Activated T-cell treated with anti-CD3 and anti-CD28 coated beads, Interleukin-2, amount 50 U/mL, for 72 hours (primary cell): Measurements from ENCODE around the gene TBC1D19. TPM values are rescaled to one million over a fixed set of nuclear protein-coding genes. Genes with fewer than 3 reads are reported as not detected.
"Not testable (repeated sequence)": the region's sequence is repeated elsewhere in the genome, so short reads cannot be mapped to it uniquely, and the experiment has no call there.

Experiments used
- ATAC-seq, 2 donors: fragments of 150-1000 bp; cut with Tn5 transposase; replicated peaks in 1 of 2; 2 replicates each; pipeline ENCODE4 v1.10.0; 2021; ENCODE audit warnings: moderate library complexity in 2 of 2, mild to moderate bottlenecking in 1 of 2
- DNase-seq, 2 donors: peaks; one replicate each; pipeline ENCODE4 v3.0.0; 2021 to 2022; ENCODE audit warnings: mixed read lengths in 1 of 2
- H3K27ac Mint-ChIP-seq: one replicate; pipeline ENCODE4 v1.8.0; 2022; ENCODE audit warnings: mild to moderate bottlenecking, moderate library complexity, mixed read lengths
- H3K27me3 Mint-ChIP-seq: one replicate; pipeline ENCODE4 v1.8.0; 2022; ENCODE audit warnings: low read depth, mixed read lengths
- H3K36me3 Mint-ChIP-seq, 2 donors: one replicate each; pipeline ENCODE4 v1.8.0; 2022; ENCODE audit warnings: mixed read lengths in 2 of 2, mild to moderate bottlenecking in 1 of 2; ENCODE audit not compliant: insufficient read depth in 2 of 2
- H3K4me1 Mint-ChIP-seq: one replicate; pipeline ENCODE4 v1.8.0; 2022; ENCODE audit warnings: low read depth, mixed read lengths
- H3K4me3 Mint-ChIP-seq, 2 donors: one replicate each; pipeline ENCODE4 v1.8.0; 2022; ENCODE audit warnings: mild to moderate bottlenecking in 2 of 2, mixed read lengths in 2 of 2, moderate library complexity in 2 of 2
- H3K9me3 Mint-ChIP-seq, 2 donors: one replicate each; pipeline ENCODE4 v1.8.0; 2022; ENCODE audit warnings: mixed read lengths in 2 of 2
- total RNA-seq, 2 donors: library from RNA; stranded (reverse); gene quantifications; one replicate each; pipeline ENCODE4 v1.2.3, GENCODE V29; 2022

The TBC1D19 gene
- total RNA-seq, 2 donors from 2014 or later: 7.6 to 7.9 TPM

- Mint-ChIP-seq H3K9me3 (no peaks in the 10 kb centered on the region), H3K4me1 (peaks cover 20% of the 10 kb centered on the region), H3K36me3 (no peaks in the 10 kb centered on the region), H3K4me3 (no peak overlapping the region), H3K27ac (no peak overlapping the region), H3K27me3 (no peaks in the 10 kb centered on the region)
- no peak for ATAC-seq
- DNase-seq: no peak
Measured at GRCh38 chr4:26611372-26611771, 27.5 kb downstream of the TBC1D19 start.

GRCh38 chr4:26611885-26612284 is 28.0 kb downstream of the TBC1D19 start:
- ATAC-seq: no peak
- Mint-ChIP-seq H3K4me3 (no peak overlapping the region), H3K36me3 (no peaks in the 10 kb centered on the region)

GRCh38 chr4:26613237-26613636 is 29.4 kb downstream of the TBC1D19 start:
- DNase-seq: no peak
- Mint-ChIP-seq H3K27me3 (no peaks in the 10 kb centered on the region), H3K27ac (no peak overlapping the region), H3K9me3 (peaks cover 0 to 2% of the 10 kb centered on the region in 2 donors), H3K4me1 (peaks cover 20% of the 10 kb centered on the region), H3K4me3 (no peak overlapping the region), H3K36me3 (peaks cover 0 to 3% of the 10 kb centered on the region in 2 donors)
- no peak for ATAC-seq

More at GRCh38 chr4:26611885-26612284, 28.0 kb downstream of the TBC1D19 start:
- H3K27me3 Mint-ChIP-seq: no peaks in the 10 kb centered on the region
- no peak for DNase-seq
- no peaks in the 10 kb centered on the region for H3K9me3 Mint-ChIP-seq
- H3K4me1 Mint-ChIP-seq: peaks cover 20% of the 10 kb centered on the region
- peak overlapping the region; percentile 52 for H3K27ac Mint-ChIP-seq

GRCh38 chr4:26613735-26614134 is 29.9 kb downstream of the TBC1D19 start:
- H3K4me3 Mint-ChIP-seq: no peak overlapping the region
- H3K4me1 Mint-ChIP-seq: peaks cover 20% of the 10 kb centered on the region
- H3K36me3 Mint-ChIP-seq: peaks cover 0 to 3% of the 10 kb centered on the region in 2 donors
- H3K27me3 Mint-ChIP-seq: no peaks in the 10 kb centered on the region
- peaks cover 0 to 2% of the 10 kb centered on the region in 2 donors for H3K9me3 Mint-ChIP-seq
- no peak overlapping the region for H3K27ac Mint-ChIP-seq
- no peak for ATAC-seq
- DNase-seq: no peak

- H3K27me3 Mint-ChIP-seq: no peaks in the 10 kb centered on the region
- DNase-seq: no peak
- H3K36me3 Mint-ChIP-seq: peaks cover 0 to 4% of the 10 kb centered on the region in 2 donors
- H3K27ac Mint-ChIP-seq: no peak overlapping the region
- no peak overlapping the region for H3K4me3 Mint-ChIP-seq
- no peaks in the 10 kb centered on the region for H3K4me1 Mint-ChIP-seq
- H3K9me3 Mint-ChIP-seq: peaks cover 0 to 2% of the 10 kb centered on the region in 2 donors
- ATAC-seq: no peak
Measured at GRCh38 chr4:26619784-26620183, 35.9 kb downstream of the TBC1D19 start.

DNA sequence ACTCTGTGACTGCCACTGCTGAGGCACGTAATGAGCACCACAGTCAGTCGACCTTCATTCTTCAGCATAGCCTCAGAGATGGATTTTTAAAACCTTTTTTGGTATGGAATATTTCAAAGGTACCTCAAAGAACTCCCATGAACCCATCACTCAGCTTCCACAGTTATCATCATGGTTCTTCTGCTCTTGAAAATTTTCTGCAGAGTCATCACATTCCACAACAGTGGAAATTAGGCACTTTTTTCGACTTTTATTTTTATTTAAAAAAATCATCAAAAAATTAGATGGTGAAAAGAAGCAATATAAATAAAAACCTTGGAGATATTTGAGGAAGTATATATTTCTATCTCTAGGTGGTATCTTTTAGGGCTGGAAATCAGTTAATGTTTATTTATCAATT is 37.5 kb downstream of the TBC1D19 start:
- DNase-seq (no peak), ATAC-seq (no peak)
- Mint-ChIP-seq H3K27me3 (no peaks in the 10 kb centered on the region), H3K4me1 (no peaks in the 10 kb centered on the region), H3K9me3 (peaks cover 0 to 2% of the 10 kb centered on the region in 2 donors), H3K4me3 (no peak overlapping the region), H3K36me3 (peaks cover 0 to 4% of the 10 kb centered on the region in 2 donors), H3K27ac (no peak overlapping the region)

DNA sequence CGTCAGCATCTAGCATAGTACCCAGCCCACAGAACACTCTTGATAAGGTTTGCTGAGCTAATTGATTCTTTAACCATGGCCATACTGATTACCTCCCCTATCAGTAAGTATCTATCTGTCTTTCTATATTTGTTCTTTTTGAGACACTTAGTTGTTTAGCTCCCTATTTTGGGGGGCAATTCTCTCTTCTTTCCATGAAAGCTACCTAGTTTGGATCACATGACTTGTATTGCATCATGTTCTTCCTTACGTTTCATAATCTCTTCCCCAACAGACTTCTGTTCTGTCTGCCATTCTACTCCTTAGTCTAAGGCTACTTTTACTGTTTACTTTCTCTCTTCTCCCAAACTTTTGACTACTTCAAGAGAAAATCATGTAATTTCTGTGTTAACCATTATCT is 39.0 kb downstream of the TBC1D19 start:
- DNase-seq: no peak
- peaks cover 2 to 5% of the 10 kb centered on the region in 2 donors for H3K36me3 Mint-ChIP-seq
- peak overlapping the region; percentile 70 for H3K27ac Mint-ChIP-seq
- peaks cover 0 to 2% of the 10 kb centered on the region in 2 donors for H3K9me3 Mint-ChIP-seq
- no peaks in the 10 kb centered on the region for H3K27me3 Mint-ChIP-seq
- H3K4me3 Mint-ChIP-seq: no peak overlapping the region
- ATAC-seq: no peak
- no peaks in the 10 kb centered on the region for H3K4me1 Mint-ChIP-seq

- H3K27ac Mint-ChIP-seq, H3K9me3 Mint-ChIP-seq, H3K4me1 Mint-ChIP-seq, ATAC-seq, H3K4me3 Mint-ChIP-seq, DNase-seq, H3K36me3 Mint-ChIP-seq, H3K27me3 Mint-ChIP-seq: not testable (repeated sequence)
Measured at GRCh38 chr4:26626658-26627057, 42.8 kb downstream of the TBC1D19 start.

GRCh38 chr4:26632916-26633315 is 49.0 kb downstream of the TBC1D19 start:
- ATAC-seq (no peak), DNase-seq (no peak)
- Mint-ChIP-seq H3K9me3 (no peaks in the 10 kb centered on the region), H3K27ac (no peak overlapping the region), H3K4me3 (no peak overlapping the region), H3K36me3 (peaks cover 4 to 5% of the 10 kb centered on the region in 2 donors), H3K4me1 (no peaks in the 10 kb centered on the region), H3K27me3 (no peaks in the 10 kb centered on the region)

DNA sequence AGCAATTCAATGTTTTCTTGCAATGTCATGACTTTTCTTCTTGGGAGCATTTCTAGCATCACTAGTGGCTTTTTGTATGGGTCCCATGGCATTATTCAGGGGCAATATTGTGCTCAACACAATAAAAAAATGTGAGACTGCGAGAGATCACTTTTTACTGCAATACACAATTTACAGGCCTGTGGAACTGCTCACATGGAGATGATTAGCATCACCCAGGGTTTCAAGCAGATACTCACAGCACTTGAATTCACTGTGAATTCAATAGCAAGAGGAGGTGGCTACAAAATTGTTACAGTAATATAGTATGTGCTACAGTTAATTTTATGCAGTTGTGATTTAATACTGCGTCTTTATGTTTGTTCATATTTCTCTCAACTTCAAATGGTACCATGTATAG is 50.4 kb downstream of the TBC1D19 start:
- Mint-ChIP-seq H3K27ac (no peak overlapping the region), H3K9me3 (no peaks in the 10 kb centered on the region), H3K36me3 (peaks cover 0 to 2% of the 10 kb centered on the region in 2 donors), H3K27me3 (no peaks in the 10 kb centered on the region), H3K4me1 (no peaks in the 10 kb centered on the region), H3K4me3 (no peak overlapping the region)
- no peak for ATAC-seq
- DNase-seq: no peak

GRCh38 chr4:26636458-26636857 is 52.6 kb downstream of the TBC1D19 start:
- ATAC-seq (no peak), DNase-seq (no peak)
- Mint-ChIP-seq H3K4me1 (no peaks in the 10 kb centered on the region), H3K27me3 (no peaks in the 10 kb centered on the region), H3K9me3 (peaks cover 0 to 1% of the 10 kb centered on the region in 2 donors), H3K4me3 (no peak overlapping the region), H3K27ac (no peak overlapping the region), H3K36me3 (peaks cover 3 to 9% of the 10 kb centered on the region in 2 donors)

- H3K4me1 Mint-ChIP-seq, ATAC-seq, H3K4me3 Mint-ChIP-seq, H3K27me3 Mint-ChIP-seq, H3K27ac Mint-ChIP-seq: not testable (repeated sequence)
- DNase-seq: peak in 1 of 2 donors; percentile 0
- peaks cover 11 to 15% of the 10 kb centered on the region in 2 donors for H3K9me3 Mint-ChIP-seq
- peaks cover 9 to 17% of the 10 kb centered on the region in 2 donors for H3K36me3 Mint-ChIP-seq
Measured at GRCh38 chr4:26640639-26641038, 56.8 kb downstream of the TBC1D19 start.

GRCh38 chr4:26647523-26648224 is 63.8 kb downstream of the TBC1D19 start:
- H3K4me3 Mint-ChIP-seq: no peak overlapping the region
- ATAC-seq (no peak), DNase-seq (no peak)
- peaks cover 9% of the 10 kb centered on the region in 2 donors for H3K9me3 Mint-ChIP-seq
- H3K27ac Mint-ChIP-seq: peak overlapping the region; percentile 38
- no peaks in the 10 kb centered on the region for H3K27me3 Mint-ChIP-seq
- no peaks in the 10 kb centered on the region for H3K4me1 Mint-ChIP-seq
- peaks cover 1 to 10% of the 10 kb centered on the region in 2 donors for H3K36me3 Mint-ChIP-seq

DNA sequence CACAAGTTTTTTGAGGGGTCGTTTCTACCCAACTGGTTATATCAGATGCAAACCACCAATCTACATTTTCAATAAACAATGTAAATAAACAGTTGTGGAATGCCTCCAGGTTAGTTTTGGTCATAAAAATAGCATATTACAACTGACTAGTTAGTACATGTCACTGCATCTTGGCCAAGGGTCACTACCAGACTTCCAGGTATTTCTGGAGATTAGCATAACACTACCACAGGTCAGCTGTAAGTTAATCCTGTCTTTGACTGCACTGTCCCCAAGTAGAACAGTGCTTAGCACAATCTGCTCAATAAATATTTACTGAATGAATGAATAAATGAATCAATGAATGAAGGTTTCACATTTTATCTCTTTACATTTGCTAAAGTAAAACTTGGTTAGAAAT is 64.4 kb downstream of the TBC1D19 start:
- Mint-ChIP-seq H3K27ac (no peak overlapping the region), H3K27me3 (no peaks in the 10 kb centered on the region), H3K36me3 (peaks cover 6 to 11% of the 10 kb centered on the region in 2 donors), H3K9me3 (peaks cover 6 to 9% of the 10 kb centered on the region in 2 donors), H3K4me3 (no peak overlapping the region), H3K4me1 (no peaks in the 10 kb centered on the region)
- ATAC-seq (no peak), DNase-seq (no peak)
